Measurements from ENCODE around the gene UBE2A.

DNA sequence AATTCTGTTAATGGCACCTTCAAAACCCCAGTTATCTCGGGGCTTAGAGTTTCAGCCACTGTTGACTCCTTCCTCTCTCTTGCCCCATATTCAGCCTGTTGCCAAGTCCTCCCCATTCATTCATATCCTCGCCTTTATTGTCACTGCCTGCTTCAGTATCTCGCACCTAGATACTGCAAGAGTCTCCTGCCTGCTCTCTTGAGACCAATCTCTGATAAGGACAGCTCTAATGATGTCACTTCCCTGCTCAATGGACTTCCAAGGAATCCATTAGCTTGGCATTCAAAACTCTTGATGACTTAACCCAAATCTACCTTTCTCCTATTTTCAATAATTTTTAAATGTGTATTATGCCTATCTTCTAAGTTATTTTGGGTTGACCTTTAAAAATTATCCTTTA lies 1.1 kb upstream of the UBE2A start:
- TF ChIP-seq POLR2A (IDR thresholded peaks at IDR 0.05; ENCODE audit: low read length) = no peak
- TF ChIP-seq GATA1 (IDR thresholded peaks at IDR 0.05; ENCODE audit: low read depth, low read length) = no peak

All from erythroblast (primary cell).